Measurements from ENCODE around the gene GHR.

GHR gene

DNA sequence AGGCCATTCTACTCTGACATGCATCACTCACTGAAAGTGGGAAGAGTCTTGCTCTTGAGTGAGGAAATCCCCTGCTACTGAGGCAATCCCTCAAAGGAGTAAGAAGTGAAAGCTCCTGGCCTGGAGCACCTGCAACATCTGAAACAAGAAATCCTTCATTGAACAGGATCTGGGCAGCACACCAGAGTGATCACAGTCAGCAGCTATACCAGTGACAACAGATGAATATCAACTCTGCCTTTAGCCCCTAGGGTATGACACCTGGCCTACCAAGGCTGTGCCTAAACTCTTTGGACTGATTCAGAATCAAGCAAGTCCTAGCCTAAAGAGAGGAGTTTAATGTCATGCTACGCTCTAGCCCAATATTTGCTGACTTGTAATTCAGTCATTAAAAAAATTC, 177.2 kb downstream of the GHR start:
- no peaks in the 10 kb centered on the region for H3K79me2 ChIP-seq (ENCODE audit: low read length)
- H3K4me1 ChIP-seq (ENCODE audit: low read length) = peaks cover 7% of the 10 kb centered on the region; the same call in 1 of the 2 replicates
- H3K36me3 ChIP-seq (replicated peaks; ENCODE audit: insufficient read depth, low read length) = no peaks in the 10 kb centered on the region
- H2AFZ ChIP-seq (ENCODE audit: low read length) = no peak overlapping the region
- no peak overlapping the region for H3K27ac ChIP-seq (ENCODE audit: low read length)
- H3K9me3 ChIP-seq (replicated peaks; ENCODE audit: insufficient read depth, low read length) = no peaks in the 10 kb centered on the region
- no peaks in the 10 kb centered on the region for H3K27me3 ChIP-seq (replicated peaks; ENCODE audit: insufficient read depth, low read length)
- peak; percentile 75 for DNase-seq
- no peak for TF ChIP-seq EZH2 (optimal IDR thresholded peaks at IDR 0.05; ENCODE audit: low read depth, low read length)
- no peak for TF ChIP-seq EZH2phosphoT487 (IDR thresholded peaks at IDR 0.05; ENCODE audit: low read length)
- no peaks in the 10 kb centered on the region for H3F3A ChIP-seq (ENCODE audit: insufficient read depth, low read length)
- H3K4me2 ChIP-seq (ENCODE audit: low read depth, low read length) = no peak overlapping the region
- H4K20me1 ChIP-seq (ENCODE audit: insufficient read depth, low read length) = no peaks in the 10 kb centered on the region
- no peak overlapping the region for H3K9ac ChIP-seq (ENCODE audit: low read length)
- no peak overlapping the region for H3K4me3 ChIP-seq (ENCODE audit: low read length)
- no peaks in the 10 kb centered on the region for H3K9me2 ChIP-seq (replicated peaks; ENCODE audit: insufficient read depth, low read length)

DNA sequence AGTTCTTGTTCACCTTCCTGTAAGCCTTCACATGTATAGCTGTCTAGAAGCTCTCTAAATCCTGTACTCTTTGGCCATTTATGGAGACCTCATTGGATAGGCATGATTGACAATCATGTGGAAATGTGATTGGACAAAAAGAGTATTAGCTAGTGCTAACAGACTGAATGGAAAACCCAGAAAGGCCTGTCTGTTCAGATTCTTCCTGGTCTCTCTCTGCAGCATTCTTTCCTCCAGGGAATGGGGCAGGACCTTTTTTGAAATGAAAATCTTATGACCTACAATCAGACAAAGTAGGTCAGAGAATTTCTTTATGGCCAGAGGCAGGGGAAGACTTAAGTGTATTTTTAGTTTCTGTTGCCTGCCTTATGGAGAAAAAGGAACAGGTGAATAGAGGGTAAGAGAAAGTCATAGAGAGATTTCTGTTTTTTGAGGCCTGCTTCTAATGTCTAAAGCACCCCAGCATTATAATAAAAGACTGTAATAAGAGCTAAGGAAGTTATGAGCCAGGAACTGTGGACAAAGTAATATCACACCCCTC, 181.0 kb downstream of the GHR start:
- Histone ChIP-seq H3K4me3 (ENCODE audit: low read length) (no peak overlapping the region), H3K9me2 (replicated peaks; ENCODE audit: insufficient read depth, low read length) (no peaks in the 10 kb centered on the region), H3K4me1 (ENCODE audit: low read length) (peaks cover 7% of the 10 kb centered on the region; the same call in 1 of the 2 replicates), H3F3A (ENCODE audit: insufficient read depth, low read length) (no peaks in the 10 kb centered on the region), H3K4me2 (ENCODE audit: low read depth, low read length) (no peak overlapping the region), H3K79me2 (ENCODE audit: low read length) (no peaks in the 10 kb centered on the region), H3K9me3 (replicated peaks; ENCODE audit: insufficient read depth, low read length) (no peaks in the 10 kb centered on the region), H3K36me3 (replicated peaks; ENCODE audit: insufficient read depth, low read length) (no peaks in the 10 kb centered on the region), H3K27ac (ENCODE audit: low read length) (no peak overlapping the region), H2AFZ (ENCODE audit: low read length) (no peak overlapping the region), H3K27me3 (replicated peaks; ENCODE audit: insufficient read depth, low read length) (no peaks in the 10 kb centered on the region), H4K20me1 (ENCODE audit: insufficient read depth, low read length) (no peaks in the 10 kb centered on the region), H3K9ac (ENCODE audit: low read length) (no peak overlapping the region)
- no peak for TF ChIP-seq EZH2phosphoT487 (IDR thresholded peaks at IDR 0.05; ENCODE audit: low read length)
- no peak for TF ChIP-seq EZH2 (optimal IDR thresholded peaks at IDR 0.05; ENCODE audit: low read depth, low read length)
- TF ChIP-seq, protein P1, sequence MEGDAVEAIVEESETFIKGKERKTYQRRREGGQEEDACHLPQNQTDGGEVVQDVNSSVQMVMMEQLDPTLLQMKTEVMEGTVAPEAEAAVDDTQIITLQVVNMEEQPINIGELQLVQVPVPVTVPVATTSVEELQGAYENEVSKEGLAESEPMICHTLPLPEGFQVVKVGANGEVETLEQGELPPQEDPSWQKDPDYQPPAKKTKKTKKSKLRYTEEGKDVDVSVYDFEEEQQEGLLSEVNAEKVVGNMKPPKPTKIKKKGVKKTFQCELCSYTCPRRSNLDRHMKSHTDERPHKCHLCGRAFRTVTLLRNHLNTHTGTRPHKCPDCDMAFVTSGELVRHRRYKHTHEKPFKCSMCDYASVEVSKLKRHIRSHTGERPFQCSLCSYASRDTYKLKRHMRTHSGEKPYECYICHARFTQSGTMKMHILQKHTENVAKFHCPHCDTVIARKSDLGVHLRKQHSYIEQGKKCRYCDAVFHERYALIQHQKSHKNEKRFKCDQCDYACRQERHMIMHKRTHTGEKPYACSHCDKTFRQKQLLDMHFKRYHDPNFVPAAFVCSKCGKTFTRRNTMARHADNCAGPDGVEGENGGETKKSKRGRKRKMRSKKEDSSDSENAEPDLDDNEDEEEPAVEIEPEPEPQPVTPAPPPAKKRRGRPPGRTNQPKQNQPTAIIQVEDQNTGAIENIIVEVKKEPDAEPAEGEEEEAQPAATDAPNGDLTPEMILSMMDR (IDR thresholded peaks at IDR 0.05; ENCODE audit: low read length) = no peak
- no peak for DNase-seq

DNA sequence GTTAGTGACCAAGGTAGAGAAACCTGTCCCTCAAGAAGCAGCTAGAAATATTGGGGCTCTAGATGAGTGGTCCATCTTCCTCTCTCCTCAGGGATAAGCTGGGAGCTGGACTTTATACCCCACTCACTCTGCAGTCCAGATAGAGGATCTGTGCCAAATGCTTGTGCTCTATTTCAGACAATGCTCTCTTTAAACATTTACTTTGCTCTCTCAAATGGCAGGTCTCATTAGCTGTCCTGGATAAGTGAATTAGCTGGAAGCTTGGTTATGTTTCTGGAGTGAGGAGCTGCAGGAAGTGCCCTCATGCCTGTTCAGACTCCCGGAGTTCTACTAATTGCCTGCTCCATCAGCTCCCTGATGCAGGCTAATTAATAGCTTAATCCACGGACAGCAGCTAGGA, 182.3 kb downstream of the GHR start:
- H3K9ac ChIP-seq (ENCODE audit: low read length) = no peak overlapping the region
- H3K4me3 ChIP-seq (ENCODE audit: low read length) = no peak overlapping the region
- no peak for DNase-seq
- no peaks in the 10 kb centered on the region for H3F3A ChIP-seq (ENCODE audit: insufficient read depth, low read length)
- H3K36me3 ChIP-seq (replicated peaks; ENCODE audit: insufficient read depth, low read length) = no peaks in the 10 kb centered on the region
- no peaks in the 10 kb centered on the region for H3K27me3 ChIP-seq (replicated peaks; ENCODE audit: insufficient read depth, low read length)
- H2AFZ ChIP-seq (ENCODE audit: low read length) = no peak overlapping the region
- TF ChIP-seq, protein P1 (IDR thresholded peaks at IDR 0.05; ENCODE audit: low read length) = no peak
- TF ChIP-seq EZH2phosphoT487 (IDR thresholded peaks at IDR 0.05; ENCODE audit: low read length) = no peak
- no peak for TF ChIP-seq EZH2 (optimal IDR thresholded peaks at IDR 0.05; ENCODE audit: low read depth, low read length)
- peaks cover 2% of the 10 kb centered on the region; the same call in 1 of the 2 replicates for H3K4me1 ChIP-seq (ENCODE audit: low read length)
- no peaks in the 10 kb centered on the region for H4K20me1 ChIP-seq (ENCODE audit: insufficient read depth, low read length)
- no peaks in the 10 kb centered on the region for H3K79me2 ChIP-seq (ENCODE audit: low read length)
- H3K4me2 ChIP-seq (ENCODE audit: low read depth, low read length) = no peak overlapping the region
- no peaks in the 10 kb centered on the region for H3K9me2 ChIP-seq (replicated peaks; ENCODE audit: insufficient read depth, low read length)
- no peaks in the 10 kb centered on the region for H3K9me3 ChIP-seq (replicated peaks; ENCODE audit: insufficient read depth, low read length)
- H3K27ac ChIP-seq (ENCODE audit: low read length) = no peak overlapping the region

DNA sequence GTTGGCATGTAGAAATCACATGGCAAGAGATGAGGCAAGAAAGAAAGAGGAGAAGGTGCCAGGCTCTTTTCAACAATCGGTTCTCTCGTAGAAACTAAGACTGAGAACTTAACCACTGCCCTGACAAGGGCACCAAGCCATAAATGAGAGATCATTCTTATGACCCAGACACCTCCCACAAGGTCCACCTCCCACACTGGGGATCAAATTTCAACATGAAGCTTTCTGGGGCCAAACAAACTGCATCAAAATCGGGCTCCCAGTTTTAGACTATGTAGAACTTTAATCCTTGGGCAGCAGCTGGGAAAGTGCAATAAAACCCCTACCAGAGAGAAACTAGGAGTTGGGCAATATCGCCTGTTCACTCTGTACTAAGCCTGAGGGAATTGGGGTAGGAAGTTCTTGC, 183.2 kb downstream of the GHR start:
- Histone ChIP-seq H3K4me3 (ENCODE audit: low read length) (no peak overlapping the region), H3K9ac (ENCODE audit: low read length) (no peak overlapping the region)

More for the DNA sequence above, 183.2 kb downstream of the GHR start:
- DNase-seq = no peak
- Histone ChIP-seq H3K36me3 (replicated peaks; ENCODE audit: insufficient read depth, low read length) (no peaks in the 10 kb centered on the region), H3K4me2 (ENCODE audit: low read depth, low read length) (no peak overlapping the region), H4K20me1 (ENCODE audit: insufficient read depth, low read length) (no peaks in the 10 kb centered on the region), H2AFZ (ENCODE audit: low read length) (no peak overlapping the region), H3K27ac (ENCODE audit: low read length) (no peak overlapping the region), H3K9me2 (replicated peaks; ENCODE audit: insufficient read depth, low read length) (no peaks in the 10 kb centered on the region), H3K4me1 (ENCODE audit: low read length) (no peaks in the 10 kb centered on the region), H3K27me3 (replicated peaks; ENCODE audit: insufficient read depth, low read length) (no peaks in the 10 kb centered on the region), H3K9me3 (replicated peaks; ENCODE audit: insufficient read depth, low read length) (no peaks in the 10 kb centered on the region), H3F3A (ENCODE audit: insufficient read depth, low read length) (no peaks in the 10 kb centered on the region), H3K79me2 (ENCODE audit: low read length) (no peaks in the 10 kb centered on the region)
- TF ChIP-seq, protein P1 (IDR thresholded peaks at IDR 0.05; ENCODE audit: low read length) = no peak
- TF ChIP-seq EZH2 (optimal IDR thresholded peaks at IDR 0.05; ENCODE audit: low read depth, low read length) = no peak
